GM12892 (cell line): ENCODE measurements around the gene MYCBP2.
"Not testable (repeated sequence)": the region's sequence is repeated elsewhere in the genome, so short reads cannot be mapped to it uniquely, and the experiment has no call there.

Experiments used
- DNase-seq: peaks from one replicate; pipeline ENCODE4 v3.0.0; 2011; ENCODE audit not compliant: insufficient read length
- FAIRE-seq: peaks from 2 replicates; lab custom pipeline; 2011; peaks lifted over from hg19 to GRCh38; lab: Jason Lieb, UNC
- POLR2A ChIP-seq: IDR thresholded peaks from 2 replicates; pipeline ENCODE4 v1.6.1; 2011; ENCODE audit warnings: low read depth, low read length, control low read depth
- POLR2AphosphoS5 ChIP-seq: IDR thresholded peaks from 2 replicates; pipeline ENCODE4 v1.6.1; 2011; ENCODE audit warnings: low read depth, low read length, control low read depth
- TAF1 ChIP-seq: IDR thresholded peaks from 2 replicates; pipeline ENCODE4 v1.6.1; 2011; ENCODE audit warnings: low read depth, mild to moderate bottlenecking, control low read depth, low read length, borderline replicate concordance

The MYCBP2 gene

GRCh38 chr13:77222909-77223308 is 104.0 kb downstream of the MYCBP2 start:
- TF ChIP-seq TAF1 (no peak), POLR2A (no peak), POLR2AphosphoS5 (no peak)
- FAIRE-seq (no peak), DNase-seq (no peak)

GRCh38 chr13:77222000-77222690 is 104.7 kb downstream of the MYCBP2 start:
- DNase-seq (no peak), FAIRE-seq (no peak)
- TF ChIP-seq POLR2A = no peak
- TF ChIP-seq TAF1 = no peak
- TF ChIP-seq POLR2AphosphoS5 = no peak

GRCh38 chr13:77219401-77219800 is 107.5 kb downstream of the MYCBP2 start:
- no peak for FAIRE-seq
- no peak for TF ChIP-seq POLR2A
- TF ChIP-seq TAF1 = no peak
- DNase-seq = no peak

- TF ChIP-seq TAF1 = no peak
- TF ChIP-seq POLR2A = no peak
- no peak for TF ChIP-seq POLR2AphosphoS5
- DNase-seq (no peak), FAIRE-seq (no peak)
Measured at GRCh38 chr13:77218274-77218673, 108.6 kb downstream of the MYCBP2 start.

GRCh38 chr13:77215543-77215942 is 111.4 kb downstream of the MYCBP2 start:
- TF ChIP-seq POLR2A (no peak), TAF1 (no peak), POLR2AphosphoS5 (no peak)
- DNase-seq (no peak), FAIRE-seq (no peak)

- DNase-seq = no peak
- TF ChIP-seq POLR2AphosphoS5 = no peak
- no peak for TF ChIP-seq POLR2A
- TF ChIP-seq TAF1 = no peak
- no peak for FAIRE-seq
Measured at GRCh38 chr13:77213644-77214043, 113.2 kb downstream of the MYCBP2 start.

GRCh38 chr13:77207943-77208342 is 119.0 kb downstream of the MYCBP2 start:
- FAIRE-seq (no peak), DNase-seq (no peak)
- TF ChIP-seq POLR2AphosphoS5 (no peak), TAF1 (no peak), POLR2A (no peak)

- FAIRE-seq, DNase-seq: not testable (repeated sequence)
Measured at GRCh38 chr13:77198995-77199394, 127.9 kb downstream of the MYCBP2 start.

GRCh38 chr13:77196052-77196618 is 130.8 kb downstream of the MYCBP2 start:
- TF ChIP-seq POLR2A (no peak), POLR2AphosphoS5 (no peak), TAF1 (no peak)
- no peak for DNase-seq
- FAIRE-seq = no peak

GRCh38 chr13:77190349-77190958 is 136.4 kb downstream of the MYCBP2 start:
- DNase-seq (no peak), FAIRE-seq (no peak)
- TF ChIP-seq POLR2AphosphoS5 (no peak), TAF1 (no peak)

- DNase-seq (no peak), FAIRE-seq (peak; percentile 30)
- no peak for TF ChIP-seq TAF1
- no peak for TF ChIP-seq POLR2AphosphoS5
- no peak for TF ChIP-seq POLR2A
Measured at GRCh38 chr13:77185721-77186120, 141.2 kb downstream of the MYCBP2 start.

GRCh38 chr13:77184455-77184854 is 142.4 kb downstream of the MYCBP2 start:
- FAIRE-seq (peak; percentile 84), DNase-seq (peak; percentile 7)

More at GRCh38 chr13:77184455-77184854, 142.4 kb downstream of the MYCBP2 start:
- TF ChIP-seq POLR2A (no peak), TAF1 (no peak), POLR2AphosphoS5 (no peak)
